Natural killer cell (primary cell): Measurements from ENCODE around the gene SRC. TPM values are rescaled to one million over a fixed set of nuclear protein-coding genes. Genes with fewer than 3 reads are reported as not detected.

Source experiments
- ATAC-seq, 3 donors: fragments of 150-1000 bp in 2 of 3; fragments of 200-7000 bp in 1 of 3; cut with Tn5 transposase; 1 replicate in 1 of 3; 2 replicates in 2 of 3; pipeline ENCODE4 v1.10.0; 2021; ENCODE audit warnings: mild to moderate bottlenecking in 2 of 3, moderate library complexity in 2 of 3
- DNase-seq, 2 donors: peaks; one replicate each; pipeline versions ENCODE4 v3.0.0 to v3.0.0-alpha.2; 2013 to 2021; ENCODE audit warnings: mixed read lengths in 1 of 2
- H3K27ac ChIP-seq: one replicate; pipeline ENCODE4 v1.5.1; 2013; ENCODE audit warnings: mild to moderate bottlenecking, low read length
- H3K27me3 ChIP-seq: one replicate; pipeline ENCODE4 v1.6.1; 2013; ENCODE audit warnings: low read length; ENCODE audit not compliant: control insufficient read depth, insufficient read depth
- H3K36me3 ChIP-seq: one replicate; pipeline ENCODE4 v1.6.1; 2013; ENCODE audit warnings: low read length; ENCODE audit not compliant: control insufficient read depth, insufficient read depth
- H3K4me1 ChIP-seq: one replicate; pipeline ENCODE4 v1.6.1; 2013; ENCODE audit warnings: low read length; ENCODE audit not compliant: control insufficient read depth, insufficient read depth
- H3K4me3 ChIP-seq: one replicate; pipeline ENCODE4 v1.5.1; 2013; ENCODE audit warnings: low read length
- H3K9me3 ChIP-seq: one replicate; pipeline ENCODE4 v1.6.1; 2013; ENCODE audit warnings: low read length; ENCODE audit not compliant: control insufficient read depth, insufficient read depth
- H3K27ac Mint-ChIP-seq, 2 donors: one replicate each; pipeline ENCODE4 v1.8.0; 2022; ENCODE audit warnings: mild to moderate bottlenecking in 2 of 2, mixed read lengths in 2 of 2, moderate library complexity in 1 of 2
- H3K27me3 Mint-ChIP-seq, 2 donors: one replicate each; pipeline ENCODE4 v1.8.0; 2022; ENCODE audit warnings: low read depth in 2 of 2, mixed read lengths in 2 of 2
- H3K36me3 Mint-ChIP-seq: one replicate; pipeline ENCODE4 v1.8.0; 2022; ENCODE audit warnings: mixed read lengths
- H3K4me1 Mint-ChIP-seq, 2 donors: one replicate each; pipeline ENCODE4 v1.8.0; 2022; ENCODE audit warnings: mixed read lengths in 2 of 2
- H3K4me3 Mint-ChIP-seq: one replicate; pipeline ENCODE4 v1.8.0; 2022; ENCODE audit warnings: mild to moderate bottlenecking, moderate library complexity, mixed read lengths
- H3K9me3 Mint-ChIP-seq, 2 donors: one replicate each; pipeline ENCODE4 v1.8.0; 2022; ENCODE audit warnings: mixed read lengths in 2 of 2
- CTCF ChIP-seq: fragments of 200-600 bp; IDR thresholded peaks from one replicate; pipeline ENCODE4 v1.8.0; 2022; ENCODE audit warnings: antibody characterized with exemption
- WGBS: methylation state at CpG from one replicate; pipeline ENCODE4 v1.1.7; 2013; ENCODE audit warnings: missing lambda C conversion rate; ENCODE audit not compliant: insufficient coverage; 5-methylcytosine and 5-hydroxymethylcytosine counted together
- intact Hi-C: fragments of 100-400 bp; cut with micrococcal nuclease; formaldehyde crosslinking; loops from one replicate; pipeline ENCODE4 v1.14.2; 2022
- total RNA-seq, 4 donors: library from RNA; stranded (reverse); fragments of 120-200 nt in 1 of 4; gene quantifications; one replicate each; pipeline versions ENCODE4 v1.2.3 to v1.2.4, GENCODE V29; 2013 to 2022

The SRC gene
- total RNA-seq, result 10 to 100 TPM in 2 of 3 donors, 1 to 10 TPM in 1; 2.3 to 15.6 (median 10.5) TPM
- total RNA-seq (2013), result 6.8 TPM

- no peaks in the 10 kb centered on the region for H3K9me3 Mint-ChIP-seq
- H3K27me3 Mint-ChIP-seq, result no peaks in the 10 kb centered on the region
- Histone ChIP-seq H3K4me1 (peaks cover 44% of the 10 kb centered on the region), H3K27ac (peak within 1 kb of the TSS; percentile 32), H3K4me3 (peak within 1 kb of the TSS; percentile 52), H3K27me3 (no peaks in the 10 kb centered on the region), H3K36me3 (no peaks in the 10 kb centered on the region), H3K9me3 (no peaks in the 10 kb centered on the region)
- peak within 1 kb of the TSS in 1 of 2 donors; percentile 81 for H3K27ac Mint-ChIP-seq
- peaks cover 5 to 43% of the 10 kb centered on the region in 2 donors for H3K4me1 Mint-ChIP-seq
- 4% methylated on average over 63 of the region's 63 CpGs for WGBS
- ATAC-seq (peak; percentile 45 to 77 (median 68)), DNase-seq (peak; percentile 44 to 54)
- no peak for TF ChIP-seq CTCF
- H3K36me3 Mint-ChIP-seq, result no peaks in the 10 kb centered on the region
- peak within 1 kb of the TSS; percentile 77 for H3K4me3 Mint-ChIP-seq
- intact Hi-C loops, result no loop called here
Observed at GRCh38 chr20:37345339-37346235, at the start of gene SRC. Gene SRC, plus strand, starts transcription at chr20:37346140. Its CDS starts 38,014 bp downstream, at chr20:37384154.

- intact Hi-C loops, result no loop called here
- H3K27ac ChIP-seq, result no peak overlapping the region
- peaks cover 15% of the 10 kb centered on the region for H3K36me3 ChIP-seq
- Mint-ChIP-seq H3K4me1 (peaks cover 37 to 65% of the 10 kb centered on the region in 2 donors), H3K27ac (no peak overlapping the region), H3K36me3 (peaks cover 8% of the 10 kb centered on the region), H3K27me3 (no peaks in the 10 kb centered on the region), H3K4me3 (no peak overlapping the region), H3K9me3 (peaks cover 3% of the 10 kb centered on the region in 2 donors)
- H3K27me3 ChIP-seq, result no peaks in the 10 kb centered on the region
- TF ChIP-seq CTCF, result no peak
- DNase-seq (no peak), ATAC-seq (no peak)
- H3K4me1 ChIP-seq, result no peaks in the 10 kb centered on the region
- H3K9me3 ChIP-seq, result no peaks in the 10 kb centered on the region
- WGBS, result 23% methylated on average over 2 of the region's 2 CpGs
- no peak overlapping the region for H3K4me3 ChIP-seq
Observed at GRCh38 chr20:37296371-37296770, 49.6 kb upstream of the SRC start.

- no peak overlapping the region for H3K4me3 Mint-ChIP-seq
- intact Hi-C loops, result no loop called here
- peaks cover 3% of the 10 kb centered on the region in 2 donors for H3K9me3 Mint-ChIP-seq
- H3K9me3 ChIP-seq, result no peaks in the 10 kb centered on the region
- peaks cover 30 to 59% of the 10 kb centered on the region in 2 donors for H3K4me1 Mint-ChIP-seq
- DNase-seq, result no peak
- TF ChIP-seq CTCF, result no peak
- ATAC-seq, result no peak
- no peaks in the 10 kb centered on the region for H3K27me3 Mint-ChIP-seq
- peaks cover 23% of the 10 kb centered on the region for H3K36me3 ChIP-seq
- no peaks in the 10 kb centered on the region for H3K27me3 ChIP-seq
- H3K36me3 Mint-ChIP-seq, result peaks cover 8% of the 10 kb centered on the region
- no peak overlapping the region for H3K27ac Mint-ChIP-seq
- no peaks in the 10 kb centered on the region for H3K4me1 ChIP-seq
- H3K27ac ChIP-seq, result no peak overlapping the region
- 95% methylated on average over 13 of the region's 13 CpGs for WGBS
- H3K4me3 ChIP-seq, result no peak overlapping the region
Observed at GRCh38 chr20:37297066-37297736, 48.7 kb upstream of the SRC start.
